SK-N-MC (cell line): ENCODE measurements around the gene FBXL17.

Experiments used
- EZH2 ChIP-seq: fragments of 200-600 bp; sonication (generic); IDR thresholded peaks from one replicate; pipeline ENCODE4 v1.6.1; 2017; ENCODE audit warnings: antibody characterized with exemption
- FOXP2 ChIP-seq: optimal IDR thresholded peaks from 2 replicates; pipeline ENCODE3; 2011; ENCODE audit warnings: mild to moderate bottlenecking, moderate library complexity; ENCODE audit not compliant: insufficient read depth; ENCODE audit errors: extremely low read length, control extremely low read depth
- POLR2AphosphoS5 ChIP-seq: IDR thresholded peaks from 2 replicates; pipeline ENCODE4 v1.6.1; 2012; ENCODE audit warnings: mild to moderate bottlenecking, low read depth, low read length, borderline replicate concordance

DNA sequence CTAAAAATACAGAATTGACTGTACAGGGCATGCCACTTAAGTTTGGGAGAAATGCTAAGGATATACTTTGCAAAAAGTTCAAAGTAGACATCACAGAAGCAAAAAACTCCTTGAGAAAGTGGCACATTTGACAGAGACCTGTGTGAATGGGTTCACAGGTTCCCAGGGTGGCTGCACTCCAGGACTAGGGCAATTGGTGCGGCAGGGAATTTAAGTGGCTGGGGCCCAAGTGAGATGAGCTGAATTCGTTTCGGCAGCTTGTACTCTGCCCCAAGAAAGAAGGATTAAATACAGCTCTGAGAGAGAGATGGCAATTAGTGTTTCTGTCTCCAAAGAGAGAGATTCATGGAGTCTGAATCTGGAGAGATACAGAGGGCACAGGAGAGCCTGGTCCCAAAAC lies 280.1 kb downstream of the FBXL17 start:
- no peak for TF ChIP-seq EZH2
- no peak for TF ChIP-seq POLR2AphosphoS5
- no peak for TF ChIP-seq FOXP2
